Testis (tissue), 3 donors: Measurements from ENCODE around the gene SWSAP1. TPM values are rescaled to one million over a fixed set of nuclear protein-coding genes. Genes with fewer than 3 reads are reported as not detected.
"Not testable (repeated sequence)": the region's sequence is repeated elsewhere in the genome, so short reads cannot be mapped to it uniquely, and the experiment has no call there.

Experiments used
- DNase-seq: peaks from one replicate; pipeline ENCODE4 v3.0.0-alpha.2; 2019
- H3K27ac ChIP-seq, 2 donors: fragments of 200-600 bp; sonication (generic); one replicate each; pipeline ENCODE4 v1.5.1; 2019
- H3K27me3 ChIP-seq: fragments of 200-600 bp; sonication (generic); one replicate; pipeline ENCODE4 v1.5.1; 2019
- H3K36me3 ChIP-seq: fragments of 200-600 bp; sonication (generic); one replicate; pipeline ENCODE4 v1.5.1; 2017; ENCODE audit warnings: low read depth; ENCODE audit errors: missing control alignments
- H3K4me1 ChIP-seq: fragments of 200-600 bp; sonication (generic); one replicate; pipeline ENCODE4 v1.5.1; 2019
- H3K4me3 ChIP-seq, 2 donors: fragments of 200-600 bp; sonication (generic); one replicate each; pipeline ENCODE4 v1.5.1; 2017 to 2019
- H3K9me3 ChIP-seq: fragments of 200-600 bp; sonication (generic); one replicate; pipeline ENCODE4 v1.5.1; 2017
- POLR2A ChIP-seq: fragments of 450-650 bp; IDR thresholded peaks from one replicate; pipeline ENCODE4 v1.6.1; 2017; ENCODE audit warnings: antibody characterized with exemption, mild to moderate bottlenecking, moderate library complexity
- WGBS, 2 donors: methylation state at CpG; one replicate each; pipeline ENCODE4 v1.1.5; 2018; 5-methylcytosine and 5-hydroxymethylcytosine counted together
- intact Hi-C: fragments of 100-400 bp; cut with DNase I; formaldehyde crosslinking; loops from one replicate; pipeline ENCODE4 v1.15.1; 2023; ENCODE audit warnings: low total_unique reads
- polyA plus RNA-seq: library from polyadenylated mRNA; stranded (reverse); fragments of 350-450 nt; fragmentation: Illumina TruSeq; extraction: RNeasy Lipid Tissue Mini Kit (QIAGEN cat#74804); gene quantifications from one replicate; pipeline ENCODE4 v1.2.3, GENCODE V29; 2014; ENCODE audit warnings: low read depth, low replicate concordance; ENCODE audit not compliant: insufficient read depth
- total RNA-seq, 2 donors: library from RNA; depleted of rRNA; stranded (reverse); fragments of >200 nt; gene quantifications; one replicate each; pipeline ENCODE4 v1.2.3, GENCODE V29; 2016
- TF ChIP-seq, protein P1 (sequence below), 3 experiments: fragments of 450-650 bp in 2 of 3; fragments of 200-600 bp in 1 of 3; sonication (generic) in 1 of 3; IDR thresholded peaks; one replicate each; pipeline ENCODE4 v1.5.1; 2016 to 2019; ENCODE audit warnings: antibody characterized with exemption in 3 of 3, mild to moderate bottlenecking in 2 of 3, moderate library complexity in 1 of 3

SWSAP1 gene
- total and polyA plus RNA-seq, 3 donors from 2014 or later: 4.9 to 7.0 (median 6.5) TPM

DNA sequence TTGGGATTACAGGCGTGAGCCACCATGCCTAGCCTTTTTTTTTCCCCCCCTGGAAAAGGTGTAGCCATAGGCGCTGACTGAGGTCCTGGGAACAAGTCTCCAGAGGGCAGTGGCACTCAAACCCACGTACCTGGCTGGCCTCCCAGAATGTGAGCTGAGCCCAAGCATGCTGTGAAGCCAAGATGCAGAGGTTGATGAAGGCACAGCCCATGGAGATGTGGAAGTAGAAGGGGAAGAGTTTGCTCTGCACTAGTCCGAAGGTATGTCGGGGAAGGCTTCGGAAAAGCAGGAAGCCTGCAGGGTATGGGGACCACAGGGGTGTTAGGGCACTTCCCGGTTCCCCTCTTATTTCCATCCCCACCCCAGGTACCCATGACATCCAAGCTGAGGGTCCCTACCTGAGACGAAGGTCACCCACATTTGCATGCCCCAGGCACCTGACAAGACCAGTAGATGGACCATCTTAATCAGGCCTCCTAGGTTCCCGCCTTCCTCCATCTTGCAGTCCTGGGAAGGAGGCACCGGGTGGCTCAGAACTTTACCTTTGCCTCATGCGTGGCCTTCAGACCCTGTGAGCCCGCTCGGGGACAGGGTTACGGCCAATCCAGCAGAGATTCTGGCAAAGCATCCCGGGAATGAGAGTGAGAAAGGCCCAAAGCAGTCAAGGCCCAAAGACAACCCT lies 29.2 kb upstream of the SWSAP1 start:
- Histone ChIP-seq H3K36me3 (no peaks in the 10 kb centered on the region), H3K9me3 (no peaks in the 10 kb centered on the region), H3K27ac (peak overlapping the region in 1 of 2 donors; percentile 57), H3K4me1 (peaks cover 9% of the 10 kb centered on the region), H3K4me3 (peak overlapping the region; percentile 61 to 68), H3K27me3 (no peaks in the 10 kb centered on the region)
- DNase-seq: no peak
- intact Hi-C loops: no loop called here
- 40 to 41% methylated on average over 13 to 15 of the region's 15 CpGs for whole genome bisulfite sequencing, 2 donors
- TF ChIP-seq, protein P1, sequence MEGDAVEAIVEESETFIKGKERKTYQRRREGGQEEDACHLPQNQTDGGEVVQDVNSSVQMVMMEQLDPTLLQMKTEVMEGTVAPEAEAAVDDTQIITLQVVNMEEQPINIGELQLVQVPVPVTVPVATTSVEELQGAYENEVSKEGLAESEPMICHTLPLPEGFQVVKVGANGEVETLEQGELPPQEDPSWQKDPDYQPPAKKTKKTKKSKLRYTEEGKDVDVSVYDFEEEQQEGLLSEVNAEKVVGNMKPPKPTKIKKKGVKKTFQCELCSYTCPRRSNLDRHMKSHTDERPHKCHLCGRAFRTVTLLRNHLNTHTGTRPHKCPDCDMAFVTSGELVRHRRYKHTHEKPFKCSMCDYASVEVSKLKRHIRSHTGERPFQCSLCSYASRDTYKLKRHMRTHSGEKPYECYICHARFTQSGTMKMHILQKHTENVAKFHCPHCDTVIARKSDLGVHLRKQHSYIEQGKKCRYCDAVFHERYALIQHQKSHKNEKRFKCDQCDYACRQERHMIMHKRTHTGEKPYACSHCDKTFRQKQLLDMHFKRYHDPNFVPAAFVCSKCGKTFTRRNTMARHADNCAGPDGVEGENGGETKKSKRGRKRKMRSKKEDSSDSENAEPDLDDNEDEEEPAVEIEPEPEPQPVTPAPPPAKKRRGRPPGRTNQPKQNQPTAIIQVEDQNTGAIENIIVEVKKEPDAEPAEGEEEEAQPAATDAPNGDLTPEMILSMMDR (IDR thresholded peaks at IDR 0.05): no peak

GRCh38 chr19:11346104-11346940 lies 28.1 kb upstream of the SWSAP1 start, which contains the start of the genes CCDC159 and TMEM205:
TSS of gene CCDC159 (plus strand) at chr19:11346519. CDS start at chr19:11346607, 88 bp downstream.
TSS of gene TMEM205 (minus strand) at chr19:11346268. CDS start at chr19:11345619, 649 bp downstream.
- peak; percentile 99 for DNase-seq

GRCh38 chr19:11347546-11348039 lies 26.9 kb upstream of the SWSAP1 start:
- TF ChIP-seq POLR2A: no peak
- TF ChIP-seq, protein P1 (IDR thresholded peaks at IDR 0.05): no peak
- Histone ChIP-seq H3K27me3 (no peaks in the 10 kb centered on the region), H3K4me1 (peaks cover 9% of the 10 kb centered on the region), H3K9me3 (no peaks in the 10 kb centered on the region), H3K4me3 (no peak overlapping the region), H3K36me3 (no peaks in the 10 kb centered on the region), H3K27ac (no peak overlapping the region)
- intact Hi-C loops: no loop called here
- WGBS, 2 donors: 82% methylated on average over 7 of the region's 7 CpGs
- no peak for DNase-seq

More at GRCh38 chr19:11346104-11346940, 28.1 kb upstream of the SWSAP1 start, which contains the start of the genes CCDC159 and TMEM205:
- peak within 1 kb of the TSS; percentile 61 to 68 for H3K4me3 ChIP-seq
- WGBS, 2 donors: 0% methylated on average over 26 to 34 of the region's 50 CpGs
- H3K4me1 ChIP-seq: peaks cover 9% of the 10 kb centered on the region
- intact Hi-C loops: no loop called here
- H3K27ac ChIP-seq: peak within 1 kb of the TSS; percentile 57 to 87
- H3K9me3 ChIP-seq: no peaks in the 10 kb centered on the region
- TF ChIP-seq POLR2A: no peak
- TF ChIP-seq, protein P1 (IDR thresholded peaks at IDR 0.05): no peak
- H3K36me3 ChIP-seq: no peaks in the 10 kb centered on the region
- no peaks in the 10 kb centered on the region for H3K27me3 ChIP-seq

GRCh38 chr19:11349171-11349570 lies 25.3 kb upstream of the SWSAP1 start:
- no peak for DNase-seq
- intact Hi-C loops: no loop called here
- 96 to 100% methylated on average over 3 to 4 of the region's 4 CpGs for WGBS, 2 donors
- no peaks in the 10 kb centered on the region for H3K36me3 ChIP-seq
- H3K27me3 ChIP-seq: no peaks in the 10 kb centered on the region
- H3K9me3 ChIP-seq: no peaks in the 10 kb centered on the region
- no peak for TF ChIP-seq POLR2A
- TF ChIP-seq, protein P1 (IDR thresholded peaks at IDR 0.05): no peak
- H3K27ac ChIP-seq: no peak overlapping the region
- no peak overlapping the region for H3K4me3 ChIP-seq
- peaks cover 9% of the 10 kb centered on the region for H3K4me1 ChIP-seq

- H3K4me1 ChIP-seq, H3K27me3 ChIP-seq, H3K4me3 ChIP-seq, H3K36me3 ChIP-seq, H3K27ac ChIP-seq, DNase-seq, intact Hi-C loops, H3K9me3 ChIP-seq: not testable (repeated sequence)
- WGBS, 2 donors: 89 to 94% methylated on average over 4 of the region's 4 CpGs
These were observed 20.4 kb upstream of the SWSAP1 start for GRCh38 chr19:11354102-11354501.
